ENCODE data around the gene C17orf100. TPM values are rescaled to one million over a fixed set of nuclear protein-coding genes. Genes with fewer than 3 reads are reported as not detected.
"Not testable (repeated sequence)": the region's sequence is repeated elsewhere in the genome, so short reads cannot be mapped to it uniquely, and the experiment has no call there.

C17orf100 gene
- total RNA-seq, 1 donor from 2014 or later = 0.40 TPM

GRCh38 chr17:6640536-6641246 lies 10.9 kb upstream of the C17orf100 start, which contains the start of the genes KIAA0753 and TXNDC17:
TSS of gene KIAA0753 (minus strand) at chr17:6640711. CDS start at chr17:6635103, 5,608 bp downstream.
TSS of gene TXNDC17 (plus strand) at chr17:6641060. CDS start at chr17:6641083, 23 bp downstream.
- peak; percentile 94 for DNase-seq (ENCODE audit: low read depth in 2 of 2)

DNA sequence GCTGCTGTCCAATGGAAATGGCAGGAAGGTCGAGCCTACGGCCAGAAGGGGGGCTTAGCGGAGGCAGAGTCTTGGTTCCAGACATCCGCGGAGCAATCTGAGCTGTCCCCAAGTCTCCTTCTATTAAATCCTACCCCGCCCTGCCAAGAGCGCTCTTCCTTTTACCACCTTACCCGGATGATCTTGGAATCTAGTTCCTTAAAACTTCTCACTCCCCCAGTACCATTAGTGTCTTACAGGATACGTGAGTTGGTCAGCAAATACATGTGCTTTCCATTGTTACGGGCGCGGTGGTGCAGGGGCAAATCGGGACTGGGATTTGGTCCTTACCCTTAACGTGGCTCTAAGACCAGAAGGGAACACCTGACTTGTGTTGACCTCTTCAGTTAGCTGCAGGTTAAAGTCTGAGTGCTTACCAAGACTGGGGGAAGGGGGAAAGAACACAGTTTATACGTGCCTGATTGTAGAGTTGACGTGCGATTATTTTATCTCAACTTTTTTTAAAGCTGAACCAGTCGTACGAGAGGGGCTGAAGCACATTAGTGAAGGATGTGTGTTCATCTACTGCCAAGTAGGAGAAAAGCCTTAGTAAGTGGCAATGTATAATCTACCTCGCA lies 10.2 kb upstream of the C17orf100 start:
- DNase-seq (ENCODE audit: low read depth in 2 of 2) = no peak

DNA sequence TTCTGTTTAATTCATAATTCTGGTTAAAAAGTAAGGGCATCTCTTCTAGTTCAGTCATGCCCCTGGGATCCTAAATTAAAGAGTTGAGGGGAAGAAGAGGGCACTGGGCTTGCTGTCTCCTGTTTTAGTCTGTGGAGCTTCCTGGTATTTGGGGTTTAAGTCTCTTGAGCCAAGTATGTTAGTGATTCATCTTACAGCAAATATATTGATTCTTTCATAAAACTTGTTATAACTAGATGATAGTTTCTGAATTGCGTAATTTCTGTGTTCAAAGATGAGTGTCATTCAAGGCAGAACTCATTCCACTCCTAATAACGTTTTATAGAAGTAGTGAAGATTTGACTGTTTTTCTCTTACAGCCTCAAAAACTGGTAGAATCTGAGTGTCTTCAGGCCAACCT lies 9.0 kb upstream of the C17orf100 start:
- no peak for DNase-seq (ENCODE audit: low read depth in 2 of 2)

- no peak for DNase-seq (ENCODE audit: low read depth in 2 of 2)
Measured at GRCh38 chr17:6643451-6644125, 8.0 kb upstream of the C17orf100 start.

DNA sequence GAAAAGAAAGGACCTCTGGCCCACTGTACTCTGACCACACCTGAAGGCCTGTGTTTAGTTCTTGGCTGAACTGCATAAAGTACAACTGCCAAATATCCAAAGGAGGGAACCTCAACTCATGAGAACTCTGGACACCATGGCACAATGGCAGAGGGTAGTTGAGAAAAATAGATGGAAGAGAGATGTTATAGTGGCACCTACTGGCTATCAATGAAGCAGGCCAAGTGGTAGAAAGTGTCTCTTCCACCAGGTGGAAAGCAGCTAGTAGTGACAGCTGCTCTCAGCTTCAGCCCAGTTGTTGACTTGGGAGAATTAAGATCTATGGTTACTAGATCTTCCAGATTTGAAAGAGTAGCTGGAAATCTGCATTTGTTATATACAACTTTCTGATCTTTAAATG lies 3.4 kb upstream of the C17orf100 start:
- DNase-seq (ENCODE audit: low read depth in 2 of 2) = peak; percentile 19 to 53

DNA sequence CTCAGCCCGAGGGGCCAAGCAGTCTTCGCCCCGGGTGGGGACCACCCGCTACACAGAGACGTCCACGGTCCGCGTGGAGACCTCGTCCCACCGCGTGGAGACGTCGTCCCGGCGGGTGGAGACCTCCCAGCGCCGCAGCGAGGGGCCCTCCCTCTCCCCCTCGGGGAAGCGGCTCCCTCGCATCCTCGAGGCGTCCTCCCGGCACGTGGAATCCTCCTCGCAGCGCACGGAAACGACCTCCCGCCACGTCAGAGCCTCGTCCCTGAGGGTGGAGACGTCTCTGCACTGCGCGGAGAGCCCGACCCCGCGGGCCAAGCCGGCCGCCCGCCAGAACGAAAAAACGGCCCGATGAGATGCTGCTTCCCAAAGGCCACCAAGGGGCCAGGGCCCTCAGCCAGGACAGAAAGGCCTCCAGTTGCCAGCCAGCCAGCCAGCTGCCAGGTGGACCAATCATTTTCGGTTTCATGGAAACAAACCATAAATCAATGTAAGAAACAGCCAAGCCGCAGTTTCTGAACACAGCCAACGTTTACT lies 424 bp downstream of the C17orf100 start:
- DNase-seq (ENCODE audit: low read depth in 2 of 2) = peak; percentile 26 to 51

DNA sequence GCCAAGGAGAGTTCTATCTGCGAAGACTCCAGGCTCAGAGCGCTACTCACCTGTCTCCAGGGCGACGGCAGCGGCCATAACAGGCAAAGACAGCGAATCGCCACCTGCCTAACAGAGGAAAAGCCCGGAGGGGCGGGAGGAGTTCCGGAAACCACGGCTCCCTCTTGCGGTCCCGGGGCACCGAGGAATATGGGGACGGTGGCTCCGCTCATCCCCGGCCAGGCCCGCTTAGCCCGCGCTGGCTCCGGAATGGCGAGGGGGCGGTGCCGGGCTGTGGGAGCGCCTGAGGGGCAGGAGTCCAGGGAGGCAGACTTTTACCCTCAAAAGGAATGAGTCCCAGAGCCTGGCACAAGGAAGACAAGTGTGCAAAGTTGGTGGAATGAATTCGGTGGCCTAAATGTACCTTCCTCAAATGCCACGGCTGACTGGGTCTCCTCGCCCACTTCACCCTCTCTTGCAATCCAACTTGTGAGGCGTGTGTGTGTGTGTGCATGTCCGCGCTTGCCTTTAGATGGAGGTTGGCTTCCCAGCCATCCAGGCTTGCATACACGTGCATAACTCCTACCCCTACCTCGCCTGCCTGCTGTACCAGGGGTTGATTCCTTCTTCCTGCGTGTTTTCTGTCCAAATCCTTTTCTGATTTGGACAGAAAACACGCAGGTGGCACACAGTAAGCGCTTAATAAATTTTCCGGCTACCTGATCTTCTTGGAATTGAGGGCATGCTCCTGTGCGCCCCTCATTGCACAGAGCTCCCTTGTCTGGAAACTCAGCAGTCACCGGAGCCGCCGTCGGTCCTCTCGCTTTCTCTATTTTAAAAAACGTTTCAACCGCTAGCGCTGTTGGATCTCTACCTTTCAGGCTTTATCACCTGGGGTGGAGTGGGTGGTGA lies 3.5 kb downstream of the C17orf100 start:
- peak in 1 of 2 donors; percentile 7 for DNase-seq (ENCODE audit: low read depth in 2 of 2)

DNA sequence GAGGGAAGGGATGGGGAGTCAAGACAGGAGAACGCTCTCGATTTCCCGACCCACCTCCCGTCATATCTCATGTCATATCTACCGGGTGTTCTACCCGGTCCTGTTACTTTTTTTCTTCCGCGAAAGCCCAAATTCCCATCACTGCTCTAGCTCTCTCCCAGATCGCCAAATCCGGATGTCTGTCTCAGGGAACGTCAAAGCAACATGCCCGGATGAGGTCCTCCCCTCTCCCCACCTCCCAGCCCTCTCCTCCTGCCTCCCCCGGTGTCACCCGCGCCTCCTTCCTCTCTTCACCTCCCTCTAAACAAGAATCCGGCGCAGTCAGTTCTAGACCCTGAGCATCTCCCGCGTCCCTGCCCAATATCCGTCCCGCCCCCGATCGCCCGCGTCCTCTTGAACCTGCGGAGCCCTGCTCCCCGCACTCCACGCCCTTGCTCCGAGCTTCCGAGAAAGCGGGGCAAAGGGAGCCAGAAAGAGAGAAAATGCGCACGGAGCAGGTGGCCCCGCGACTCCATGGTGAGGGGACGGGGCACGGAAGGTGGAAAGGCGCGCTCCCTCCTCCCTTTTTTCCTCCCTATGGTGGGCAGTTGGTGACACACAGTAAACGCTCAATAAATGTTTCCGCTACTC lies 4.3 kb downstream of the C17orf100 start:
- not testable (repeated sequence) for DNase-seq (ENCODE audit: low read depth in 2 of 2)

- not testable (repeated sequence) for DNase-seq (ENCODE audit: low read depth in 2 of 2)
Measured at GRCh38 chr17:6656797-6657632, 5.5 kb downstream of the C17orf100 start.

DNA sequence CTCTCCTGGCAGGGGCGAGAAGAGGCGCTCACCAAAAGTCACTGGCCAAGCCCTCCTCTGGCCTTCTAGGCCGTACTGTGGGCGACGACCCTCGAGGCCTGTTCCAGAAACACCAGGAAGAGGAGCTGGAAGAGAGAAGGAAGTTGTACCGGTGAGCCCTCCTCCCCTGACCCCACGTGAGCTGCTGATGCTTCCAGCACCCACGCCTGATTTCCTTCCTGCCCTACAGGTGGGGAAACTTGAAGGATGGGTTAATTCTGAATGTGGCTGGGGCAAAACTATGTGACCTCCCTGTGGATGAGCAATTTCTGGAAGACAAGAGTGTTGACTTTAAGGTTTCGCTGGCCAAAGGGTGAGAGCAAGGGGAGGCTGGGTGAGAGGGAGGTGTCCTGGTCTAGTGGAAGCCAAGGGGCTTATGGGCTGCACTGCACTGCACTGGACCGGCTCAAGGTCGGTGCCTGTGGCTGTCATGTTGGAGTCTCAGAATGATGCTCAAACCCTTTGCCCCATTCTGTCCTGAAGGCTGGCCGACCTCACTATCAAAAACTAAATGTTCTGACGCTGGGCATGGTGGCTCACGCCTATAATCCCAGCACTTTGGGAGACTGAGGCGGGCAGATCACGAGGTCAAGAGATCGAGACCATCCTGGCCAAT lies 6.2 kb downstream of the C17orf100 start:
- no peak for DNase-seq (ENCODE audit: low read depth in 2 of 2)

DNA sequence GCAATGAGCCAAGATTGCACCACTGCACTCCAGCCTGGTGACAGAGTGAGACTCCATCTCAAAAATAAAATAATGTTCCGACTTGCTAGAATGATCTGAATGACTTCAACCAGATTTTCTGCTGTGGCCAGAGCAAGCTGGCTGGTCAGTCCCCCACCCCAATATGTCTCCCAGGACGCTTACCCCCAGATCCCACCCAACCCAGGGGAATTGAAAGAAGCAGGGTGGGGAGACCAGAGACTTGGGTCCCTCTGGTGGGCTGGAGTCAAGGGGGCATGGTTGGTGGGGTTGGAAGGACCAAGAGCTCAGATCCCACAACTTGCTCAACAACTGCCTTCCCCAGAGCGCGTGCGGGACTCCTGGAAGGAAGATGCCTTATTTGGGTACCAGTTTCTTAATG lies 6.8 kb downstream of the C17orf100 start:
- DNase-seq (ENCODE audit: low read depth in 2 of 2) = not testable (repeated sequence)

DNA sequence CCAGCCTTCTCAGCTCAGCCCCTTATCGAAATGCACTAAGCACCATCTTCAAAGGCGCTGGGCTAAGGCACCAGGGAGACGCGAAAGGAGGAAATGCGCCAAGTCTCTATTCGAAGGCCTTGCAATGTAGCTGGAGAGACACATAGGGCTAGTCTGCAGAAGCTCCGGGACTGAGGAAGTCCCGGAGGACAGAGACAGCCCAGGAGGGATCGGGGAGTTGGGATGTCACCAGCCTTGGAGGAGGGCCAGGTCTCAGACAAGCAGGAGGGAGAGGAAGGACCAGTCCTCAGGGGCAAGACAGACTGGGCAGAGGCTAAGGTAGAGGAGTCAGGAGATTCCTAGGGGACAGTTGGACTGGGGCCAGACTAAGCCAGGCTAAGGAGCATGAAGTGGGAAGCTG lies 8.5 kb downstream of the C17orf100 start:
- DNase-seq (ENCODE audit: low read depth in 2 of 2) = no peak

DNA sequence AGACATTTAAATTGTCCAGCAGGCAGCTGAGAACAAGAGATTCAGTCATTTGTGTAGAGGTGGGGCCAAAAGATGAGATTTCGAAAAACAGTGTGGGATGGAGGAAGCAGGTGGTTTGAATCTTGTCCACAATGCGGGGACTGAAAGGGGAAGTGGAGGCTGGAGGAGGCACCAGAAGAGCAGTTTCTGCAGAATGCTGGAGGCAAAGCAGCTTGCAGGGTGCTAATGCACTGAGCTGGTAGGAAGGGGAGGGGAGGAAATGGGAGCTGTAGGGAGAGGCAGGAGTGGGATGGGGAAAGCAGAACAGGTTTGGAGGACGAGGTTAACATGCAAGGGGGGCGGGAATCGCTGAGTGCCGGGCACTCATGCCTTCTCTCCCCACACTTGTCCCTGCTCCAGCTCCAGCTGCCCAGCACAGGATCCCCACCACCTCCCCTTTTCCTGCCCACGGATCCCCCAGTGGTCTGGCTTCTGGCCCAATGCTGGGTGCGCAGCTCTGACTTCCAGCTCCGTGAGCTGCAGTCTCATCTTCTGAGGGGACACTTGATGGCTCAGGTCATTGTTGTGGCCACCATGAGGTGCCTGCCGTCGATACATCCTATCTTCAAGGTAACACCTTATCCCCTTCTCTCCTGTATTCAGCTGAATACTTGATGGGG lies 9.4 kb downstream of the C17orf100 start:
- no peak for DNase-seq (ENCODE audit: low read depth in 2 of 2)

DNA sequence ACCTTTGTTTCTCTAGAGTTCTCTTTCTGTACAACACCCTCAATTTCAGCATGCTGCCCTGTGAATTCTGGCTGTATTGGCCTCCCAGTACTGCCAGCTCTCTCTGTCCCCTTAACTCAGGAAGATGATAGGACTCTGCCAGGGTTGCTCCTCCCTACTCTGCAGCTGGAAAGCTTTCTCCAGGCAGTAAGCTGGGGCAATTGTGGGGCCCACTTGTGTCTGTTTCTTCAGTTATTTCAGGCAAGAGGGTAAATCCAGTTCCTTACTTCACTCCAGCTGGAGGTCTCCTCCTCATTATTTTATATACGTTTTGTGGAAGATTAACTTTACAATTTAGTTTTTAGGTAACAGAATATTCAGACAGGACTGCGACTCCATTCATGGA lies 9.9 kb downstream of the C17orf100 start:
- no peak for DNase-seq (ENCODE audit: low read depth in 2 of 2)

GRCh38 chr17:6663200-6663599 lies 11.6 kb downstream of the C17orf100 start:
- DNase-seq (ENCODE audit: low read depth in 2 of 2) = not testable (repeated sequence)

- DNase-seq (ENCODE audit: low read depth in 2 of 2) = peak; percentile 83 to 85
Measured at GRCh38 chr17:6666077-6666521, 14.5 kb downstream of the C17orf100 start.

DNA sequence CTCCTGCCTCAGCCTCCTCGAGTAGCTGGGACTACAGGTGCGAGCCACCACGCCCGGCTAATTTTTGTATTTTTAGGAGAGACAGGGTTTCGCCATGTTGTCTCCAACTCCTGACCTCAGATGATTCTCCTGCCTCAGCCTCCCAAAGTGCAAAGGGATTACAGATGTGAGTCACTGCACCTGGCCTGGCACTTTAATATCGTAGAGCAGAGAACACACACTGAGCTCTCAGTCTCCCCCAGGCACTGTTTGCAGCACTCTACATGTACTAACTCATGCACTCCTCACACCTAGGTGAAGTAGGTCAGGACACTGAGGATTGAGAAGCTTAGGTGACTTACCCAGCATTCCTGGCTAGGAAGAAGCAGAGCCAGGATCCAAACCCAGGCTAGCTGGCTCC lies 15.0 kb downstream of the C17orf100 start:
- DNase-seq (ENCODE audit: low read depth in 2 of 2) = no peak

GRCh38 chr17:6667516-6667915 lies 16.0 kb downstream of the C17orf100 start:
- DNase-seq (ENCODE audit: low read depth in 2 of 2) = no peak

- no peak for DNase-seq (ENCODE audit: low read depth in 2 of 2)
Measured at GRCh38 chr17:6668219-6668618, 16.7 kb downstream of the C17orf100 start.

All from lung microvascular endothelial cell (primary cell).